Fibroblast of lung (primary cell): ENCODE results near the gene GAS7. TPM values are rescaled to one million over a fixed set of nuclear protein-coding genes. Genes with fewer than 3 reads are reported as not detected.
A peak's percentile ranks its signal among the peaks of the same experiment; 100 is the strongest.
"Not testable (repeated sequence)": the region's sequence is repeated elsewhere in the genome, so short reads cannot be mapped to it uniquely, and the experiment has no call there.

Source experiments
- DNase-seq, 2 donors: peaks; one replicate each; pipeline versions ENCODE4 v3.0.0 to v3.0.0-alpha.2; 2010; ENCODE audit warnings: low read depth in 2 of 2
- H2AFZ ChIP-seq: 2 replicates; pipeline ENCODE4 v1.5.1; 2012; ENCODE audit warnings: low read length, control low read depth, inconsistent platforms
- H3K27ac ChIP-seq: 2 replicates; pipeline ENCODE4 v1.5.1; 2011; ENCODE audit warnings: low read length, control low read depth; ENCODE audit not compliant: insufficient read depth
- H3K27me3 ChIP-seq: 2 replicates; pipeline ENCODE4 v1.5.1; 2011; ENCODE audit warnings: mild to moderate bottlenecking, low read length; ENCODE audit not compliant: control insufficient read depth, insufficient read depth
- H3K36me3 ChIP-seq: 2 replicates; pipeline ENCODE4 v1.5.1; 2011; ENCODE audit warnings: low read length; ENCODE audit not compliant: control insufficient read depth, insufficient read depth
- H3K4me1 ChIP-seq: 2 replicates; pipeline ENCODE4 v1.5.1; 2011; ENCODE audit warnings: low read length; ENCODE audit not compliant: control insufficient read depth, insufficient read depth; ENCODE audit errors: extremely low read depth
- H3K4me2 ChIP-seq: 2 replicates; pipeline ENCODE4 v1.5.1; 2011; ENCODE audit warnings: low read length, control low read depth; ENCODE audit not compliant: insufficient read depth; ENCODE audit errors: extremely low read depth
- H3K4me3 ChIP-seq, 4 experiments: fragments of 200-600 bp in 1 of 4; sonication (generic) in 1 of 4; replicated peaks in 1 of 4; 2 replicates each; pipeline ENCODE4 v1.5.1; 2011 to 2016; ENCODE audit warnings: low read length in 4 of 4, low read depth in 3 of 4, mild to moderate bottlenecking in 3 of 4, control low read depth in 2 of 4, inconsistent platforms in 1 of 4, mixed read lengths in 1 of 4; ENCODE audit not compliant: insufficient read depth in 1 of 4; ENCODE audit errors: control extremely low read depth in 1 of 4
- H3K79me2 ChIP-seq: 2 replicates; pipeline ENCODE4 v1.5.1; 2012; ENCODE audit warnings: mild to moderate bottlenecking, low read length, inconsistent platforms; ENCODE audit not compliant: control insufficient read depth, insufficient read depth
- H3K9ac ChIP-seq: 2 replicates; pipeline ENCODE4 v1.5.1; 2011; ENCODE audit warnings: mild to moderate bottlenecking, low read length, control low read depth; ENCODE audit not compliant: insufficient read depth
- H3K9me3 ChIP-seq: 2 replicates; pipeline ENCODE4 v1.5.1; 2012; ENCODE audit warnings: low read depth, low read length; ENCODE audit not compliant: control insufficient read depth, insufficient read depth
- H4K20me1 ChIP-seq: 2 replicates; pipeline ENCODE4 v1.5.1; 2011; ENCODE audit warnings: low read length; ENCODE audit not compliant: control insufficient read depth, insufficient read depth; ENCODE audit errors: extremely low read depth
- EZH2 ChIP-seq: IDR thresholded peaks from 2 replicates; pipeline ENCODE4 v1.5.1; 2012; ENCODE audit warnings: low read length, control low read depth, mild to moderate bottlenecking; ENCODE audit errors: missing control alignments
- polyA plus RNA-seq, 2 donors: library from polyadenylated mRNA; depleted of rRNA in 1 of 2; stranded (reverse) in 1 of 2; unstranded in 1 of 2; fragments of >200 nt; gene quantifications; 2 replicates each; pipeline ENCODE4 v1.2.1, GENCODE V29; 2011 to 2012; ENCODE audit warnings: missing spikeins in 1 of 2
- total RNA-seq: library from RNA; depleted of rRNA; stranded (reverse); fragments of >200 nt; gene quantifications from 2 replicates; pipeline ENCODE4 v1.2.1, GENCODE V29; 2014
- TF ChIP-seq, protein P1 (sequence below), 2 donors: IDR thresholded peaks in 1 of 2; conservative IDR thresholded peaks in 1 of 2; 1 replicate in 1 of 2; 2 replicates in 1 of 2; pipeline ENCODE4 v1.5.1; 2011 to 2012; ENCODE audit warnings: low read length in 2 of 2, control low read depth in 1 of 2, inconsistent platforms in 1 of 2, low read depth in 1 of 2, mild to moderate bottlenecking in 1 of 2

The GAS7 gene
- total and polyA plus RNA-seq, 2 donors (not counting 1 experiment from before 2014, with no cell fraction given) = 0.58 to 2.6 TPM

DNA sequence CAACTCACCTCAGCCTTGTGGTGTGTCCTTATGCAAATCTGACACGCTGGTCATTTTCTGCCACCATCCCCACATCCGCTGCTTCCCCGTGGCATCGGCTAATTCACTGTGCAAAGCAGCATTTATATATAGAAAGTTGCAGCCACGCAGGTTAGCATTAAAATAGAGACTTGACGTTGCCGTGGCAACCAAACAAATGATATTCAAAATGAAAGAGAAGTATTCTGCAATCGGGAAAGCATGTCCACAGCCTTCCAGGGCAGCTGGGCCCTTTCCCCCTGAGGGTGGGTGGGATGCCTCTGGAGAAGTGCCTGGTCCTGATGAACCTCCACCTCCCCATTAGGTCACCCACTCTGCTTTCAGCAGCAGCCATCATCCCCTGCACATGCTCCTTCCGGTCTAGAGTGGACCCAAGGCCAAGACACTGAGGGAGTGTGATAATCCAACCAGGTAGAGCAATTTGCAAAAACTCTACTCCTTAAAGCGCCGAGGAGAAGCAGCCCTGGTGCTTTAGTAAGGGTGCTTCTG lies 138.7 kb downstream of the GAS7 start:
- no peak overlapping the region for H3K4me3 ChIP-seq
- H3K79me2 ChIP-seq = no peaks in the 10 kb centered on the region
- H3K4me2 ChIP-seq = no peak overlapping the region
- H3K36me3 ChIP-seq = no peaks in the 10 kb centered on the region
- H3K27me3 ChIP-seq = no peaks in the 10 kb centered on the region
- no peak overlapping the region for H3K9ac ChIP-seq
- peak in 1 of 2 donors; percentile 40 for DNase-seq
- H3K27ac ChIP-seq = no peak overlapping the region
- H3K4me1 ChIP-seq = no peaks in the 10 kb centered on the region
- H2AFZ ChIP-seq = no peak overlapping the region
- no peaks in the 10 kb centered on the region for H4K20me1 ChIP-seq
- no peak for TF ChIP-seq EZH2
- TF ChIP-seq, protein P1, sequence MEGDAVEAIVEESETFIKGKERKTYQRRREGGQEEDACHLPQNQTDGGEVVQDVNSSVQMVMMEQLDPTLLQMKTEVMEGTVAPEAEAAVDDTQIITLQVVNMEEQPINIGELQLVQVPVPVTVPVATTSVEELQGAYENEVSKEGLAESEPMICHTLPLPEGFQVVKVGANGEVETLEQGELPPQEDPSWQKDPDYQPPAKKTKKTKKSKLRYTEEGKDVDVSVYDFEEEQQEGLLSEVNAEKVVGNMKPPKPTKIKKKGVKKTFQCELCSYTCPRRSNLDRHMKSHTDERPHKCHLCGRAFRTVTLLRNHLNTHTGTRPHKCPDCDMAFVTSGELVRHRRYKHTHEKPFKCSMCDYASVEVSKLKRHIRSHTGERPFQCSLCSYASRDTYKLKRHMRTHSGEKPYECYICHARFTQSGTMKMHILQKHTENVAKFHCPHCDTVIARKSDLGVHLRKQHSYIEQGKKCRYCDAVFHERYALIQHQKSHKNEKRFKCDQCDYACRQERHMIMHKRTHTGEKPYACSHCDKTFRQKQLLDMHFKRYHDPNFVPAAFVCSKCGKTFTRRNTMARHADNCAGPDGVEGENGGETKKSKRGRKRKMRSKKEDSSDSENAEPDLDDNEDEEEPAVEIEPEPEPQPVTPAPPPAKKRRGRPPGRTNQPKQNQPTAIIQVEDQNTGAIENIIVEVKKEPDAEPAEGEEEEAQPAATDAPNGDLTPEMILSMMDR (conservative IDR thresholded peaks at IDR 0.05 in 1 of 2, IDR thresholded peaks at IDR 0.05 in 1 of 2; ENCODE audit: low read depth in 1 of 2, low read length in 2 of 2) = no peak
- no peaks in the 10 kb centered on the region for H3K9me3 ChIP-seq

GRCh38 chr17:10058921-10059683 lies 139.3 kb downstream of the GAS7 start:
- DNase-seq = no peak
- H3K9ac ChIP-seq = no peak overlapping the region
- H3K27me3 ChIP-seq = no peaks in the 10 kb centered on the region
- H3K79me2 ChIP-seq = no peaks in the 10 kb centered on the region
- H3K4me2 ChIP-seq = no peak overlapping the region
- no peaks in the 10 kb centered on the region for H4K20me1 ChIP-seq
- TF ChIP-seq, protein P1 (conservative IDR thresholded peaks at IDR 0.05 in 1 of 2, IDR thresholded peaks at IDR 0.05 in 1 of 2; ENCODE audit: low read depth in 1 of 2, low read length in 2 of 2) = no peak
- no peak for TF ChIP-seq EZH2
- H3K9me3 ChIP-seq = no peaks in the 10 kb centered on the region
- no peak overlapping the region for H2AFZ ChIP-seq
- no peaks in the 10 kb centered on the region for H3K36me3 ChIP-seq
- no peak overlapping the region for H3K4me3 ChIP-seq
- H3K4me1 ChIP-seq = no peaks in the 10 kb centered on the region
- no peak overlapping the region for H3K27ac ChIP-seq

- not testable (repeated sequence) for H4K20me1 ChIP-seq
Observed at GRCh38 chr17:10057466-10057865, 140.9 kb downstream of the GAS7 start.

More at GRCh38 chr17:10057466-10057865, 140.9 kb downstream of the GAS7 start:
- not testable (repeated sequence) for H3K36me3 ChIP-seq, DNase-seq, H3K27ac ChIP-seq, H3K9ac ChIP-seq, H3K4me3 ChIP-seq, H3K27me3 ChIP-seq, H3K9me3 ChIP-seq, H3K79me2 ChIP-seq, H3K4me2 ChIP-seq, H3K4me1 ChIP-seq, H2AFZ ChIP-seq
